Transverse colon (tissue), 3 donors: ENCODE data around the gene GPBP1.
"Not testable (repeated sequence)": the region's sequence is repeated elsewhere in the genome, so short reads cannot be mapped to it uniquely, and the experiment has no call there.

Source experiments
- EP300 ChIP-seq: sonication (generic); formaldehyde crosslinking; IDR thresholded peaks from one replicate; pipeline ENCODE4 v1.6.1; 2017; ENCODE audit warnings: antibody characterized with exemption, low read depth
- POLR2A ChIP-seq: fragments of 450-650 bp; IDR thresholded peaks from one replicate; pipeline ENCODE4 v1.6.1; 2016; ENCODE audit warnings: antibody characterized with exemption, mild to moderate bottlenecking, moderate library complexity
- TF ChIP-seq, protein P1 (sequence below), 5 experiments: fragments of 200-600 bp in 3 of 5; fragments of 450-650 bp in 2 of 5; sonication (generic) in 3 of 5; IDR thresholded peaks; 1 replicate in 2 of 5; 2 replicates in 3 of 5; pipeline ENCODE4 v1.5.1; 2016 to 2017; ENCODE audit warnings: antibody characterized with exemption in 5 of 5, inconsistent platforms in 3 of 5, mild to moderate bottlenecking in 2 of 5, moderate library complexity in 1 of 5

DNA sequence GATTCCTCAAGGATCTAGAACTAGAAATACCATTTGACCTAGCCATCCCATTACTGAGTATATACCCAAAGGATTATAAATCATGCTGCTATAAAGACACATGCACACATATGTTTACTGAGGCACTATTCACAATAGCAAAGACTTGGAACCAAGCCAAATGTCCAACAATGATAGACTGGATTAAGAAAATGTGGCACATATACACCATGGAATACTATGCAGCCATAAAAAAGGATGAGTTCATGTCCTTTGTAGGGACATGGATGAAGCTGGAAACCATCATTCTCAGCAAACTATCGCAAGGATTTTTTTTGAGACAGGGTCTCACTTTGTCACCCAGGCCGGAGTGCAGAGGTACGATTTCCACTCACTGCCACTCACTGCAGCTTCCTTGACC, 8.7 kb upstream of the GPBP1 start:
- TF ChIP-seq POLR2A, EP300: not testable (repeated sequence)
- TF ChIP-seq, protein P1, sequence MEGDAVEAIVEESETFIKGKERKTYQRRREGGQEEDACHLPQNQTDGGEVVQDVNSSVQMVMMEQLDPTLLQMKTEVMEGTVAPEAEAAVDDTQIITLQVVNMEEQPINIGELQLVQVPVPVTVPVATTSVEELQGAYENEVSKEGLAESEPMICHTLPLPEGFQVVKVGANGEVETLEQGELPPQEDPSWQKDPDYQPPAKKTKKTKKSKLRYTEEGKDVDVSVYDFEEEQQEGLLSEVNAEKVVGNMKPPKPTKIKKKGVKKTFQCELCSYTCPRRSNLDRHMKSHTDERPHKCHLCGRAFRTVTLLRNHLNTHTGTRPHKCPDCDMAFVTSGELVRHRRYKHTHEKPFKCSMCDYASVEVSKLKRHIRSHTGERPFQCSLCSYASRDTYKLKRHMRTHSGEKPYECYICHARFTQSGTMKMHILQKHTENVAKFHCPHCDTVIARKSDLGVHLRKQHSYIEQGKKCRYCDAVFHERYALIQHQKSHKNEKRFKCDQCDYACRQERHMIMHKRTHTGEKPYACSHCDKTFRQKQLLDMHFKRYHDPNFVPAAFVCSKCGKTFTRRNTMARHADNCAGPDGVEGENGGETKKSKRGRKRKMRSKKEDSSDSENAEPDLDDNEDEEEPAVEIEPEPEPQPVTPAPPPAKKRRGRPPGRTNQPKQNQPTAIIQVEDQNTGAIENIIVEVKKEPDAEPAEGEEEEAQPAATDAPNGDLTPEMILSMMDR (IDR thresholded peaks at IDR 0.05), result not testable (repeated sequence)
